MM.1S (cell line): Measurements from ENCODE around the gene NXPH2.

Experiments used
- EZH2 ChIP-seq: fragments of 300-600 bp; sonication (generic); optimal IDR thresholded peaks from 2 replicates; pipeline ENCODE3; 2017; ENCODE audit warnings: low read depth, mild to moderate bottlenecking, antibody characterized with exemption, low read length, mixed read lengths
- EZH2phosphoT487 ChIP-seq: fragments of 300-600 bp; sonication (generic); IDR thresholded peaks from 2 replicates; pipeline ENCODE4 v1.6.1; 2018; ENCODE audit warnings: antibody characterized with exemption, low read length
- TF ChIP-seq, protein P1 (sequence below): fragments of 300-600 bp; sonication (generic); IDR thresholded peaks from 2 replicates; pipeline ENCODE4 v1.5.1; 2016; ENCODE audit warnings: antibody characterized with exemption, low read length, mixed read lengths

- TF ChIP-seq, protein P1, sequence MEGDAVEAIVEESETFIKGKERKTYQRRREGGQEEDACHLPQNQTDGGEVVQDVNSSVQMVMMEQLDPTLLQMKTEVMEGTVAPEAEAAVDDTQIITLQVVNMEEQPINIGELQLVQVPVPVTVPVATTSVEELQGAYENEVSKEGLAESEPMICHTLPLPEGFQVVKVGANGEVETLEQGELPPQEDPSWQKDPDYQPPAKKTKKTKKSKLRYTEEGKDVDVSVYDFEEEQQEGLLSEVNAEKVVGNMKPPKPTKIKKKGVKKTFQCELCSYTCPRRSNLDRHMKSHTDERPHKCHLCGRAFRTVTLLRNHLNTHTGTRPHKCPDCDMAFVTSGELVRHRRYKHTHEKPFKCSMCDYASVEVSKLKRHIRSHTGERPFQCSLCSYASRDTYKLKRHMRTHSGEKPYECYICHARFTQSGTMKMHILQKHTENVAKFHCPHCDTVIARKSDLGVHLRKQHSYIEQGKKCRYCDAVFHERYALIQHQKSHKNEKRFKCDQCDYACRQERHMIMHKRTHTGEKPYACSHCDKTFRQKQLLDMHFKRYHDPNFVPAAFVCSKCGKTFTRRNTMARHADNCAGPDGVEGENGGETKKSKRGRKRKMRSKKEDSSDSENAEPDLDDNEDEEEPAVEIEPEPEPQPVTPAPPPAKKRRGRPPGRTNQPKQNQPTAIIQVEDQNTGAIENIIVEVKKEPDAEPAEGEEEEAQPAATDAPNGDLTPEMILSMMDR, result no peak
- TF ChIP-seq EZH2 (no peak), EZH2phosphoT487 (no peak)
These were observed 53.5 kb downstream of the NXPH2 start for GRCh38 chr2:138726681-138727080.
